ENCODE data around the gene CADPS. TPM values are rescaled to one million over a fixed set of nuclear protein-coding genes. Genes with fewer than 3 reads are reported as not detected.

Gene CADPS
- total RNA-seq, 4 donors from 2014 or later = 0.82 to 13.2 TPM; not detected in 2

DNA sequence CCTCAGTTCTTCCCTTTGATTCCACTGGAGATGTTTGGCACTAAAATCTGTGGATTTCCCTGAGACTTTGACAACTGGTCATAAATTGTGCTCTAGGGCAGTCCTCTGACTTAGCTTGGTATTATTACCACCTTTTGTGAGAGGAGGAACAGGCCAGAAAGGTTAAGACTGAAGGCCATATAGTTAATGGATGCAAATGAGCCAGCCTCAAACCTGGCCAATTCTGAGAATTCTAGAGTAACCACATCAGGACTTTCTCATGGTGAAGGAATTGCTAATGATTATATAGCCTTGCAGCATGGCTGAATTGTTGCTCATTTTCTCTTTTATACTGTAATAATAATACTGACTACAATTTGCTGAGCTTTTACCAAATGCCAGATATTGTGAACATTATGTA is 162.5 kb downstream of the CADPS start:
- no peak for TF ChIP-seq POLR2A (IDR thresholded peaks at IDR 0.05)
- TF ChIP-seq, protein P1, sequence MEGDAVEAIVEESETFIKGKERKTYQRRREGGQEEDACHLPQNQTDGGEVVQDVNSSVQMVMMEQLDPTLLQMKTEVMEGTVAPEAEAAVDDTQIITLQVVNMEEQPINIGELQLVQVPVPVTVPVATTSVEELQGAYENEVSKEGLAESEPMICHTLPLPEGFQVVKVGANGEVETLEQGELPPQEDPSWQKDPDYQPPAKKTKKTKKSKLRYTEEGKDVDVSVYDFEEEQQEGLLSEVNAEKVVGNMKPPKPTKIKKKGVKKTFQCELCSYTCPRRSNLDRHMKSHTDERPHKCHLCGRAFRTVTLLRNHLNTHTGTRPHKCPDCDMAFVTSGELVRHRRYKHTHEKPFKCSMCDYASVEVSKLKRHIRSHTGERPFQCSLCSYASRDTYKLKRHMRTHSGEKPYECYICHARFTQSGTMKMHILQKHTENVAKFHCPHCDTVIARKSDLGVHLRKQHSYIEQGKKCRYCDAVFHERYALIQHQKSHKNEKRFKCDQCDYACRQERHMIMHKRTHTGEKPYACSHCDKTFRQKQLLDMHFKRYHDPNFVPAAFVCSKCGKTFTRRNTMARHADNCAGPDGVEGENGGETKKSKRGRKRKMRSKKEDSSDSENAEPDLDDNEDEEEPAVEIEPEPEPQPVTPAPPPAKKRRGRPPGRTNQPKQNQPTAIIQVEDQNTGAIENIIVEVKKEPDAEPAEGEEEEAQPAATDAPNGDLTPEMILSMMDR (IDR thresholded peaks at IDR 0.05) = no peak
- intact Hi-C loops (cut with DNase I; ENCODE audit: low total_unique reads) = no loop called here

DNA sequence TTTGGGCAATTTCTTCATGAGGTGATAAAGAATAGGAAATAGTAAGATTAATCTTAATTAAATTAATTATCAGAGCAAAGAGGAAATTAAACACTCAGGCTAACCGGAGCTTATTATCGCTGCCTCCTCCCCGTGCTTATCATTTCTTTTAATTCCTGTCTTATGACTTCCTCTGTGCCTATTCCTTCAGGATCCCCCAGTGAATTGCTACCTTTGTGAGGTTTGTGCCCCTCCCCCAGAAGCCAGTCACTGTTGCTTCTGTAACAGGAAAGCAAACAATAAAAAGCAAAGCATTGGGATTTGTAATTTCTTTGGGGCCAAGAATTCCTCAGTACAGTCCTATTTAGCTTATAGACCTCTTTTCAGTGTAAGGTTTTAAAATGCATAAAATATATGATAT is 164.5 kb downstream of the CADPS start:
- Histone ChIP-seq H3K27ac (no peak overlapping the region), H3K4me3 (no peak overlapping the region), H3K9me3 (no peaks in the 10 kb centered on the region), H3K27me3 (no peaks in the 10 kb centered on the region), H3K36me3 (no peaks in the 10 kb centered on the region), H3K4me1 (no peaks in the 10 kb centered on the region)
- no peak for DNase-seq
- no peak for TF ChIP-seq POLR2A (IDR thresholded peaks at IDR 0.05)
- TF ChIP-seq, protein P1 (IDR thresholded peaks at IDR 0.05) = no peak
- intact Hi-C loops (cut with DNase I; ENCODE audit: low total_unique reads) = no loop called here

More for the DNA sequence above, 162.5 kb downstream of the CADPS start:
- Histone ChIP-seq H3K27ac (no peak overlapping the region), H3K4me3 (no peak overlapping the region), H3K4me1 (no peaks in the 10 kb centered on the region), H3K36me3 (no peaks in the 10 kb centered on the region), H3K27me3 (no peaks in the 10 kb centered on the region), H3K9me3 (no peaks in the 10 kb centered on the region)
- no peak for DNase-seq

DNA sequence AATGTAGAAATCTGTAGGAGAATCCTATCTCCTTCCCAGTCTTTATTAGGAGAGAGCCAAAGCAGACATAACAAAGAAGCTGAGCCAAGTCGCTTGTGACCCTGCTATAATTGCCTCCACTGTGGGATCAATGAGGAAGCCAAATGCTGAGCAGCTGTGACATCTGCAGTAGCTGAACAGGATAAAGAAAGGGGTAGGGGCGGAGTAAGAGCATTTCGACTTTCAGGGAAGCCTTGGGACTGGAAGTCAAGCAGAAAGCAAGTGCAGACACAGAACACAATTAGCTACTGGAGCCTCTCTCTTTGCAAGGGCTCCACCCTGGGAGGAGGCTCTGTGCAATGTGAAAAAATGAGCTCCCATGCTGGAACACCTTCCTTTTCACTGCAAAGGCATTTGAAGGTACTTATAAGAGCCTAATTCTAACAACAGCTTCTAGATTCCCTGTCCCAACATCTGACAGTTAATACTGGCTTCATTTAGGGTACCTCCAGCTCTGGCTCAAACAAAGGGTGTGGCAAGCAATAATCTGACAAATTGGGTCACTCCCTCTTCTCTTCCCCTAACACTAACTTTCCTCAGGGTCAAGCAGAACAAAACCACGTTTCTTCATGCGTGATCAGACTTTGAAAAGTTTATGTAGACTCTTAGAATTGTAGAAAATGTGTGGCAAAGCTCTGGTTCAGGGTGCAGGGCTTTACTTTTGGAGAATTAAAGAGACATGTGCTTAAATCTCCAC is 166.4 kb downstream of the CADPS start:
- intact Hi-C loops (cut with DNase I; ENCODE audit: low total_unique reads) = no loop called here
- H3K27ac ChIP-seq = no peak overlapping the region
- no peak for TF ChIP-seq POLR2A (IDR thresholded peaks at IDR 0.05)
- TF ChIP-seq, protein P1 (IDR thresholded peaks at IDR 0.05) = no peak
- no peaks in the 10 kb centered on the region for H3K27me3 ChIP-seq
- H3K4me1 ChIP-seq = no peaks in the 10 kb centered on the region
- no peaks in the 10 kb centered on the region for H3K9me3 ChIP-seq
- no peak overlapping the region for H3K4me3 ChIP-seq
- H3K36me3 ChIP-seq = no peaks in the 10 kb centered on the region
- DNase-seq = no peak

DNA sequence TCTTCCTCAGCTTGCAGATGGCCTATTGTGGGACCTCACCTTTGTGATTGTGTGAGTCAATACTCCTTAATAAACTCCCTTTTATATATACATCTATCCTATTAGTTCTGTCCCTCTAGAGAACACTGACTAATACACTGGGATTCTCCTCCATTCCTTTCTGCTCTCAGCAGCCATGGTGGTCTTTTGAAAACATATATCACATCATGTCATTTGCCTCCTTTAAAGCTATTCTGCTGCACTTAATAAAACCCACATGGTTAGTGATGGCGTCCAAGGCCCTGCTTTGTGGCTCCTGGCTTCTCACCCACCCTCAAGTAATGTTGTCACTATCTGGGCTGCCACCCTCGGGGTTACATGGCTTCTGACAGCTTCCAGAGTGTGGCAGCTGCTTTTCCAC is 169.5 kb downstream of the CADPS start:
- H3K27me3 ChIP-seq = no peaks in the 10 kb centered on the region
- H3K4me3 ChIP-seq = no peak overlapping the region
- no peak overlapping the region for H3K27ac ChIP-seq
- TF ChIP-seq, protein P1 (IDR thresholded peaks at IDR 0.05) = no peak
- no peak for TF ChIP-seq POLR2A (IDR thresholded peaks at IDR 0.05)
- H3K4me1 ChIP-seq = no peaks in the 10 kb centered on the region
- intact Hi-C loops (cut with DNase I; ENCODE audit: low total_unique reads) = no loop called here
- H3K9me3 ChIP-seq = no peaks in the 10 kb centered on the region
- no peaks in the 10 kb centered on the region for H3K36me3 ChIP-seq
- no peak for DNase-seq

DNA sequence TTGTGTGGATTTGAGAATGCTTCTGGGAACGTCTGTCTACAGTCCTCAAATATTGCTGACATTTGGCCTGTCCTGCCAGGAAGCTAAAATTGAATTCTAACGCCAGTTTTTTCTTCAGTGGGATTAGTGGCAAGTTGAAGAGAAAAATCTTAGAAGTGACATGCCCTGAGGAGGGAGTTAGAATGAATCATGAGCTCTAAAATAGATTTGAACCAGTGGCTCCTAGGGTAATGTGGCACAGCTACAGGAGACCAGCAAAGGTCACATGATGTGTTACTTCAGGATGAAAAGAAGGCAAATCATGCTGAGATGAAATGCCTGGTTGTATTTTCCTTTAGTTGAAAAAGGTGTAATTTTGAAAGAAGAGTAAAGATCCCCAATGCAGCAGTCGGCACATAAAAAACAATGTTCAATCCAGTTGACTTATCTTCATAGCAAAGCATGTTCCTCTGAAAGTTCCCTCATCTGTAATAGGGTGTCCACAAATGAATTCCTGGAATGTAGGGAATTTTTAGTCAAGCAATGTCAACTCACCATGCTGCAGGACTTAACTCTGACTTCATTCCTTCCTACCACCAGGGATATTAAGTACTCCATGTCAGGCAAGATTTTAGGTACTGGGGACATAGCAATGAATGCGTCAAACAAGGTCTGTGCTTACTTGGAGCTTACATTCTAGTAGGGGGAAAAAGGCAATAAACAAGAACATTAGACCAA is 171.6 kb downstream of the CADPS start:
- no peak for TF ChIP-seq POLR2A (IDR thresholded peaks at IDR 0.05)
- TF ChIP-seq, protein P1 (IDR thresholded peaks at IDR 0.05) = no peak
- Histone ChIP-seq H3K27ac (no peak overlapping the region), H3K9me3 (no peaks in the 10 kb centered on the region), H3K4me1 (no peaks in the 10 kb centered on the region), H3K36me3 (no peaks in the 10 kb centered on the region), H3K27me3 (no peaks in the 10 kb centered on the region), H3K4me3 (no peak overlapping the region)
- DNase-seq = no peak
- intact Hi-C loops (cut with DNase I; ENCODE audit: low total_unique reads) = no loop called here
